H1 (cell line): ENCODE results near the gene DYDC1. TPM values are rescaled to one million over a fixed set of nuclear protein-coding genes. Genes with fewer than 3 reads are reported as not detected.

Experiments used
- CTCF ChIA-PET: fragments of 300-600 bp; sonication (Branson Sonifier 250); formaldehyde crosslinking; loops from one replicate; lab custom pipeline; 2021; ENCODE audit not compliant: partially characterized antibody; lab: Charles Lee
- POLR2A ChIA-PET: fragments of 300-600 bp; sonication (Branson Sonifier 250); formaldehyde crosslinking; loops from one replicate; lab custom pipeline; 2021; ENCODE audit warnings: inconsistent platforms; ENCODE audit not compliant: partially characterized antibody; lab: Charles Lee
- DNase-seq, 2 experiments: peaks; one replicate each; pipeline versions ENCODE4 v3.0.0 to v3.0.0-alpha.2; 2010 to 2022; ENCODE audit warnings: low spot score in 2 of 2, low read depth in 1 of 2, mixed read lengths in 1 of 2
- FAIRE-seq: peaks from 2 replicates; lab custom pipeline; 2011; peaks lifted over from hg19 to GRCh38; lab: Jason Lieb, UNC
- H2AFZ ChIP-seq: 2 replicates; pipeline ENCODE4 v1.8.1; 2012; ENCODE audit warnings: low read length, inconsistent platforms
- H2AK5ac ChIP-seq: 2 replicates; pipeline ENCODE4 v1.6.1; 2013; ENCODE audit warnings: low read depth, low read length
- H2BK120ac ChIP-seq: replicated peaks from 2 replicates; pipeline ENCODE3; 2013; ENCODE audit warnings: low read depth, low read length, inconsistent platforms
- H2BK12ac ChIP-seq: 2 replicates; pipeline ENCODE4 v1.6.1; 2013; ENCODE audit warnings: low read depth, low read length
- H2BK15ac ChIP-seq: 2 replicates; pipeline ENCODE4 v1.6.1; 2013; ENCODE audit warnings: low read length
- H2BK20ac ChIP-seq: 2 replicates; pipeline ENCODE4 v1.6.1; 2013; ENCODE audit warnings: low read length
- H2BK5ac ChIP-seq: 2 replicates; pipeline ENCODE4 v1.6.1; 2013; ENCODE audit warnings: low read depth, low read length
- H3K14ac ChIP-seq: 2 replicates; pipeline ENCODE4 v1.6.1; 2013; ENCODE audit warnings: inconsistent platforms; ENCODE audit not compliant: insufficient read length
- H3K18ac ChIP-seq: 2 replicates; pipeline ENCODE4 v1.6.1; 2013; ENCODE audit warnings: low read length; ENCODE audit errors: extremely low read depth
- H3K23ac ChIP-seq: 2 replicates; pipeline ENCODE4 v1.6.1; 2013; ENCODE audit warnings: inconsistent platforms; ENCODE audit not compliant: insufficient read length
- H3K23me2 ChIP-seq: 2 replicates; pipeline ENCODE4 v1.6.1; 2013; ENCODE audit warnings: low read depth, low read length
- H3K27ac ChIP-seq: 2 replicates; pipeline ENCODE4 v1.6.1; 2011; ENCODE audit warnings: low read depth, low read length, inconsistent platforms
- H3K27me3 ChIP-seq, 4 experiments: replicated peaks in 1 of 4; 1 replicate in 1 of 4; 2 replicates in 3 of 4; pipeline versions ENCODE4 v1.6.1 to v1.8.1; 2011 to 2013; ENCODE audit warnings: low read length in 3 of 4, mild to moderate bottlenecking in 3 of 4, inconsistent platforms in 2 of 4, mixed read lengths in 2 of 4, moderate library complexity in 1 of 4; ENCODE audit not compliant: control insufficient read depth in 3 of 4, insufficient read depth in 3 of 4; ENCODE audit errors: extremely low read depth in 1 of 4
- H3K36me3 ChIP-seq, 4 experiments: 2 replicates each; pipeline versions ENCODE4 v1.6.1 to v1.8.1; 2011 to 2013; ENCODE audit warnings: mild to moderate bottlenecking in 4 of 4, low read length in 3 of 4, moderate library complexity in 2 of 4, control low read depth in 1 of 4, inconsistent platforms in 1 of 4; ENCODE audit not compliant: insufficient read depth in 4 of 4, control insufficient read depth in 2 of 4
- H3K4ac ChIP-seq: replicated peaks from 2 replicates; pipeline ENCODE3; 2013; ENCODE audit warnings: low read length, low read depth, mixed read lengths, inconsistent platforms; ENCODE audit not compliant: insufficient read length
- H3K4me1 ChIP-seq, 4 experiments: replicated peaks in 1 of 4; 1 replicate in 1 of 4; 2 replicates in 3 of 4; pipeline versions ENCODE4 v1.6.1 to v1.8.1; 2011 to 2013; ENCODE audit warnings: low read length in 3 of 4, inconsistent platforms in 2 of 4, mixed read lengths in 1 of 4; ENCODE audit not compliant: insufficient read depth in 4 of 4, control insufficient read depth in 3 of 4
- H3K4me2 ChIP-seq, 2 experiments: 2 replicates each; pipeline versions ENCODE4 v1.6.1 to v1.8.1; 2011 to 2013; ENCODE audit warnings: low read depth in 2 of 2, low read length in 2 of 2, control low read depth in 1 of 2, inconsistent platforms in 1 of 2, mild to moderate bottlenecking in 1 of 2; ENCODE audit not compliant: insufficient read depth in 1 of 2
- H3K4me3 ChIP-seq, 4 experiments: fragments of 200-600, 300-600 bp in 1 of 4; sonication (generic), shearing (Covaris generic), sonication (Bioruptor Twin) in 1 of 4; 2 replicates each; pipeline versions ENCODE4 v1.5.1 to v1.8.1; 2011 to 2016; ENCODE audit warnings: low read length in 4 of 4, low read depth in 3 of 4, control low read depth in 2 of 4, inconsistent platforms in 2 of 4, mild to moderate bottlenecking in 2 of 4, mixed read lengths in 1 of 4, moderate library complexity in 1 of 4; ENCODE audit not compliant: insufficient read depth in 2 of 4; ENCODE audit errors: extremely low read depth in 1 of 4
- H3K56ac ChIP-seq: replicated peaks from 2 replicates; pipeline ENCODE3; 2013; ENCODE audit warnings: low read depth, mild to moderate bottlenecking, mixed read lengths, low read length, inconsistent platforms; ENCODE audit not compliant: insufficient read length
- H3K79me1 ChIP-seq: 2 replicates; pipeline ENCODE4 v1.6.1; 2013; ENCODE audit warnings: low read depth, low read length, control low read depth
- H3K79me2 ChIP-seq, 2 experiments: 2 replicates each; pipeline versions ENCODE4 v1.6.1 to v1.8.1; 2012 to 2013; ENCODE audit warnings: low read length in 2 of 2, mild to moderate bottlenecking in 2 of 2, inconsistent platforms in 1 of 2; ENCODE audit not compliant: insufficient read depth in 2 of 2, control insufficient read depth in 1 of 2
- H3K9ac ChIP-seq, 4 experiments: replicated peaks in 1 of 4; 1 replicate in 1 of 4; 2 replicates in 3 of 4; pipeline versions ENCODE4 v1.6.1 to v1.8.1; 2011 to 2013; ENCODE audit warnings: low read depth in 3 of 4, low read length in 3 of 4, control low read depth in 2 of 4, mild to moderate bottlenecking in 2 of 4, moderate library complexity in 2 of 4, inconsistent platforms in 1 of 4; ENCODE audit errors: extremely low read depth in 1 of 4
- H3K9me3 ChIP-seq, 2 experiments: 2 replicates each; pipeline versions ENCODE4 v1.6.1 to v1.8.1; 2012 to 2013; ENCODE audit warnings: mild to moderate bottlenecking in 2 of 2, moderate library complexity in 2 of 2, control low read depth in 1 of 2, inconsistent platforms in 1 of 2, low read depth in 1 of 2, low read length in 1 of 2, mixed read lengths in 1 of 2; ENCODE audit not compliant: insufficient read depth in 2 of 2
- H4K20me1 ChIP-seq, 2 experiments: replicated peaks in 1 of 2; 2 replicates each; pipeline versions ENCODE3 to v1.8.1; 2011 to 2013; ENCODE audit warnings: inconsistent platforms in 2 of 2, low read length in 2 of 2, mild to moderate bottlenecking in 1 of 2; ENCODE audit not compliant: insufficient read depth in 2 of 2, control insufficient read depth in 1 of 2
- H4K5ac ChIP-seq: 2 replicates; pipeline ENCODE4 v1.6.1; 2013; ENCODE audit warnings: low read length, low read depth, mixed read lengths, inconsistent platforms; ENCODE audit not compliant: insufficient read length
- H4K8ac ChIP-seq: 2 replicates; pipeline ENCODE4 v1.8.0; 2013; ENCODE audit warnings: mild to moderate bottlenecking, moderate library complexity, low read length, inconsistent platforms; ENCODE audit not compliant: insufficient read depth; ENCODE audit errors: extremely low read depth
- H4K91ac ChIP-seq: replicated peaks from 2 replicates; pipeline ENCODE3; 2013; ENCODE audit warnings: low read length, mixed read lengths, inconsistent platforms; ENCODE audit not compliant: insufficient read length
- ATF2 ChIP-seq: IDR thresholded peaks from 2 replicates; pipeline ENCODE4 v1.6.1; 2012; ENCODE audit warnings: low read length, inconsistent platforms
- BCL11A ChIP-seq, 2 experiments: IDR thresholded peaks; one replicate each; pipeline ENCODE4 v1.6.1; 2011; ENCODE audit warnings: low read depth in 2 of 2, low read length in 2 of 2, mild to moderate bottlenecking in 2 of 2
- CBX8 ChIP-seq: fragments of 300-800, 300-1000 bp; sonication (generic); IDR thresholded peaks from 2 replicates; pipeline ENCODE4 v1.7.1; 2016; ENCODE audit warnings: low read depth, low read length, borderline replicate concordance
- CEBPB ChIP-seq: IDR thresholded peaks from 2 replicates; pipeline ENCODE4 v1.6.1; 2012; ENCODE audit warnings: low read depth, low read length
- CHD1 ChIP-seq: IDR thresholded peaks from 2 replicates; pipeline ENCODE4 v1.6.1; 2012; ENCODE audit warnings: low read depth, low read length, improper control_type of control experiment
- CREB1 ChIP-seq: IDR thresholded peaks from 2 replicates; pipeline ENCODE4 v1.6.1; 2012; ENCODE audit warnings: inconsistent platforms
- EZH2 ChIP-seq: fragments of 200-600 bp; sonication (generic); IDR thresholded peaks from 2 replicates; pipeline ENCODE4 v1.7.1; 2012; ENCODE audit warnings: low read depth, mild to moderate bottlenecking, moderate library complexity, low read length, inconsistent platforms; ENCODE audit not compliant: severe bottlenecking
- NANOG ChIP-seq: IDR thresholded peaks from 2 replicates; pipeline ENCODE4 v1.6.1; 2011; ENCODE audit warnings: low read length, low read depth, mild to moderate bottlenecking, inconsistent platforms; ENCODE audit not compliant: insufficient read depth, poor library complexity, severe bottlenecking
- RAD21 ChIP-seq, 2 experiments: IDR thresholded peaks in 1 of 2; conservative IDR thresholded peaks in 1 of 2; 2 replicates each; pipeline ENCODE4 v1.6.1; 2011; ENCODE audit warnings: low read depth in 2 of 2, low read length in 2 of 2, improper control_type of control experiment in 1 of 2, inconsistent platforms in 1 of 2, mild to moderate bottlenecking in 1 of 2, moderate library complexity in 1 of 2
- SAP30 ChIP-seq: fragments of 300-600 bp; sonication (generic); IDR thresholded peaks from 2 replicates; pipeline ENCODE4 v1.7.1; 2012; ENCODE audit warnings: low read length, moderate library complexity, mild to moderate bottlenecking, inconsistent platforms; ENCODE audit not compliant: insufficient read depth, insufficient replicate concordance
- SIX5 ChIP-seq: IDR thresholded peaks from 2 replicates; pipeline ENCODE4 v1.6.1; 2011; ENCODE audit warnings: mild to moderate bottlenecking, low read depth, low read length
- YY1 ChIP-seq: IDR thresholded peaks from 2 replicates; pipeline ENCODE4 v1.6.1; 2011; ENCODE audit warnings: low read depth, mild to moderate bottlenecking, low read length
- whole genome bisulfite sequencing, 2 experiments: shearing (Covaris generic) in 1 of 2; methylation state at CpG; one replicate each; pipeline versions ENCODE4 v1.1.6 to v1.1.7; 2013 to 2015; ENCODE audit warnings: low lambda C conversion rate in 2 of 2, mixed read lengths in 2 of 2, inconsistent platforms in 1 of 2, low coverage in 1 of 2, missing lambda C conversion rate in 1 of 2; ENCODE audit not compliant: insufficient replicate concordance in 2 of 2, insufficient coverage in 1 of 2, insufficient read length in 1 of 2; ENCODE audit errors: extremely low coverage in 1 of 2, missing lambda C conversion rate in 1 of 2; 5-methylcytosine and 5-hydroxymethylcytosine counted together
- polyA plus RNA-seq, 7 experiments: library from polyadenylated mRNA; depleted of rRNA in 3 of 7; stranded (reverse) in 5 of 7; unstranded in 2 of 7; fragments of >200 nt in 5 of 7; fragments of 200-250 nt in 2 of 7; gene quantifications; 1 replicate in 5 of 7; 2 replicates in 1 of 7; 4 replicates in 1 of 7; pipeline versions ENCODE4 v1.2.1 to v1.2.3, GENCODE V29; 2011 to 2013; ENCODE audit warnings: missing spikeins in 2 of 7, mixed read lengths in 2 of 7
- total RNA-seq: library from RNA; stranded (reverse); fragmentation: NEBNext Ultra II Directional; extraction: Animal tissue kit (Norgen Biotek cat#: 25700); gene quantifications from 2 replicates; pipeline ENCODE4 v1.2.1, GENCODE V29; 2021

DYDC1 gene
- total and polyA plus RNA-seq, 2 of the 8 experiments (the other 6 are each of a cell fraction or from before 2014, with no cell fraction given): not detected

- no peak overlapping the region for H4K5ac ChIP-seq
- FAIRE-seq: no peak
- H3K23me2 ChIP-seq: no peaks in the 10 kb centered on the region
- H3K4me2 ChIP-seq: no peak overlapping the region
- no peak overlapping the region for H3K23ac ChIP-seq
- no peak overlapping the region for H4K8ac ChIP-seq
- ChIA-PET POLR2A (interaction anchor here (0.7 kb wide), 1 partner anchor 125 kb away, joined by 3 read pairs; no protein-coding TSS in a partner anchor), CTCF (interaction anchor here (0.5 to 13.7 kb wide), 10 partner anchors 16 to 568 kb away, joined by 3 to 128 read pairs (median 4); no protein-coding TSS in a partner anchor)
- no peak overlapping the region for H3K9ac ChIP-seq
- H2BK5ac ChIP-seq: no peak overlapping the region
- no peaks in the 10 kb centered on the region for H3K79me1 ChIP-seq
- no peak overlapping the region for H3K56ac ChIP-seq
- no peak overlapping the region for H3K27ac ChIP-seq
- H3K4me3 ChIP-seq: no peak overlapping the region
- no peak overlapping the region for H2BK20ac ChIP-seq
- 57% methylated on average over 3 of the region's 3 CpGs; no CpG with 5 or more reads in 1 of the 2 experiments for WGBS, 2 experiments
- no peaks in the 10 kb centered on the region for H4K20me1 ChIP-seq
- no peak overlapping the region for H2BK12ac ChIP-seq
- H3K14ac ChIP-seq: no peak overlapping the region
- no peak overlapping the region for H2AFZ ChIP-seq
- H3K27me3 ChIP-seq: no peaks in the 10 kb centered on the region
- no peak overlapping the region for H4K91ac ChIP-seq
- H3K4ac ChIP-seq: no peak overlapping the region
- H3K79me2 ChIP-seq: no peaks in the 10 kb centered on the region
- H3K9me3 ChIP-seq: no peaks in the 10 kb centered on the region
- no peak overlapping the region for H3K18ac ChIP-seq
- H2BK120ac ChIP-seq: no peak overlapping the region
- no peak for DNase-seq
- H2AK5ac ChIP-seq: no peak overlapping the region
- no peak overlapping the region for H2BK15ac ChIP-seq
- no peaks in the 10 kb centered on the region for H3K36me3 ChIP-seq
- H3K4me1 ChIP-seq: no peaks in the 10 kb centered on the region
- TF ChIP-seq CREB1 (no peak), CEBPB (no peak), CBX8 (no peak), CHD1 (no peak), BCL11A (IDR thresholded peaks at IDR 0.05; ENCODE audit: low read depth in 2 of 2, low read length in 2 of 2) (no peak), NANOG (no peak), SAP30 (no peak), EZH2 (no peak), YY1 (no peak), RAD21 (IDR thresholded peaks at IDR 0.05 in 1 of 2, conservative IDR thresholded peaks at IDR 0.05 in 1 of 2; ENCODE audit: low read depth in 2 of 2, low read length in 2 of 2) (no peak), SIX5 (no peak), ATF2 (no peak)
Measured at GRCh38 chr10:80379701-80380100, 23.1 kb upstream of the DYDC1 start.
